HepG2 (cell line): ENCODE results near the gene RAB40C. TPM values are rescaled to one million over a fixed set of nuclear protein-coding genes. Genes with fewer than 3 reads are reported as not detected.

ENCODE experiments used
- HES4 ChIP-seq: sonication (generic); formaldehyde crosslinking; IDR thresholded peaks from 2 replicates; pipeline ENCODE4 v1.9.0; 2021; ENCODE audit warnings: mild to moderate bottlenecking, missing genetic modification reagents, borderline replicate concordance
- HNF4A ChIP-seq: sonication (generic); formaldehyde crosslinking; IDR thresholded peaks from 2 replicates; pipeline ENCODE4 v1.4.0; 2020; ENCODE audit warnings: missing genetic modification reagents
- HNF4G ChIP-seq, 2 experiments: sonication (generic) in 1 of 2; formaldehyde crosslinking in 1 of 2; IDR thresholded peaks; 2 replicates each; pipeline versions ENCODE4 v1.4.0 to v1.6.1; 2011 to 2020; ENCODE audit warnings: borderline replicate concordance in 2 of 2, low read depth in 2 of 2, mild to moderate bottlenecking in 2 of 2, low read length in 1 of 2, missing genetic modification reagents in 1 of 2, moderate library complexity in 1 of 2
- KDM6A ChIP-seq: IDR thresholded peaks from 2 replicates; pipeline ENCODE4 v1.6.1; 2016; ENCODE audit warnings: low read depth
- KLF12 ChIP-seq: sonication (generic); formaldehyde crosslinking; IDR thresholded peaks from 2 replicates; pipeline ENCODE4 v1.4.0; 2020; ENCODE audit warnings: missing genetic modification reagents, borderline replicate concordance
- MED8 ChIP-seq: sonication (generic); formaldehyde crosslinking; IDR thresholded peaks from 2 replicates; pipeline ENCODE4 v1.8.1; 2023; ENCODE audit warnings: mild to moderate bottlenecking, missing genetic modification reagents; ENCODE audit not compliant: insufficient replicate concordance
- NBN ChIP-seq: fragments of 450-650 bp; conservative IDR thresholded peaks from 2 replicates; pipeline ENCODE4 v1.6.1; 2017
- PCBP1 ChIP-seq: fragments of 200-400 bp; formaldehyde crosslinking; IDR thresholded peaks from 2 replicates; pipeline ENCODE4 v1.6.1; 2017; ENCODE audit warnings: mild to moderate bottlenecking, low read depth, low read length, borderline replicate concordance
- POLR2A ChIP-seq, 2 experiments: IDR thresholded peaks; 2 replicates each; pipeline ENCODE4 v1.6.1; 2011; ENCODE audit warnings: low read depth in 2 of 2, low read length in 2 of 2, mild to moderate bottlenecking in 1 of 2, moderate library complexity in 1 of 2; ENCODE audit not compliant: insufficient read depth in 1 of 2
- RXRA ChIP-seq: sonication (generic); formaldehyde crosslinking; IDR thresholded peaks from 2 replicates; pipeline ENCODE4 v1.5.1; 2020; ENCODE audit warnings: missing genetic modification reagents
- SIX4 ChIP-seq: sonication (generic); formaldehyde crosslinking; IDR thresholded peaks from 2 replicates; pipeline ENCODE4 v1.4.0; 2020; ENCODE audit warnings: missing genetic modification reagents
- TFDP1 ChIP-seq: IDR thresholded peaks from 2 replicates; pipeline ENCODE4 v1.6.1; 2016; ENCODE audit warnings: missing compliant biosample characterization, missing genetic modification reagents, borderline replicate concordance
- TFE3 ChIP-seq: IDR thresholded peaks from 2 replicates; pipeline ENCODE4 v1.6.1; 2016
- ZBTB7B ChIP-seq: sonication (generic); formaldehyde crosslinking; IDR thresholded peaks from 2 replicates; pipeline ENCODE4 v1.4.0; 2020; ENCODE audit warnings: missing genetic modification reagents
- ZFP37 ChIP-seq: sonication (generic); formaldehyde crosslinking; IDR thresholded peaks from 2 replicates; pipeline ENCODE4 v1.4.0; 2020; ENCODE audit warnings: missing genetic modification reagents, borderline replicate concordance
- ZFX ChIP-seq: sonication (generic); formaldehyde crosslinking; IDR thresholded peaks from 2 replicates; pipeline ENCODE4 v1.4.0; 2020; ENCODE audit warnings: mild to moderate bottlenecking, low read depth, missing genetic modification reagents, moderate library complexity
- ZFY ChIP-seq: sonication (generic); formaldehyde crosslinking; IDR thresholded peaks from 2 replicates; pipeline ENCODE4 v1.4.0; 2020; ENCODE audit warnings: missing genetic modification reagents
- ZMYM3 ChIP-seq: sonication (generic); formaldehyde crosslinking; IDR thresholded peaks from 2 replicates; pipeline ENCODE4 v1.5.1; 2020; ENCODE audit warnings: mild to moderate bottlenecking, missing genetic modification reagents
- ZNF12 ChIP-seq: sonication (generic); formaldehyde crosslinking; IDR thresholded peaks from 2 replicates; pipeline ENCODE4 v1.5.0; 2020; ENCODE audit warnings: missing genetic modification reagents
- ZNF460 ChIP-seq: sonication (generic); formaldehyde crosslinking; IDR thresholded peaks from 2 replicates; pipeline ENCODE4 v1.5.1; 2020; ENCODE audit warnings: missing genetic modification reagents, mild to moderate bottlenecking, borderline replicate concordance
- ZNF547 ChIP-seq: sonication (generic); formaldehyde crosslinking; IDR thresholded peaks from 2 replicates; pipeline ENCODE4 v1.5.1; 2020; ENCODE audit warnings: mild to moderate bottlenecking, missing genetic modification reagents
- ZNF639 ChIP-seq: conservative IDR thresholded peaks from 2 replicates; pipeline ENCODE4 v1.6.1; 2018; ENCODE audit warnings: missing genetic modification reagents
- ZNF75D ChIP-seq: sonication (generic); formaldehyde crosslinking; IDR thresholded peaks from 2 replicates; pipeline ENCODE4 v1.8.1; 2023; ENCODE audit warnings: missing genetic modification reagents, mild to moderate bottlenecking, borderline replicate concordance
- polyA plus RNA-seq, 8 experiments: library from polyadenylated mRNA; depleted of rRNA in 3 of 8; stranded (reverse) in 7 of 8; unstranded in 1 of 8; fragments of >200 nt; fragmentation: Illumina TruSeq in 4 of 8; extraction: Trizol in 4 of 8; gene quantifications; 2 replicates each; pipeline versions ENCODE4 v1.2.1 to v1.2.3, GENCODE V29; 2011 to 2016; ENCODE audit warnings: low read depth in 4 of 8, missing spikeins in 1 of 8, mixed read lengths in 1 of 8; ENCODE audit not compliant: insufficient read depth in 1 of 8
- total RNA-seq, 5 experiments: library from RNA; depleted of rRNA; stranded (reverse); fragments of >200 nt; fragmentation: Illumina TruSeq; extraction: Trizol; gene quantifications; 2 replicates each; pipeline ENCODE4 v1.2.3, GENCODE V29; 2016; ENCODE audit warnings: low read depth in 1 of 5
- TF ChIP-seq, protein P1 (sequence below): sonication (generic); formaldehyde crosslinking; IDR thresholded peaks from 2 replicates; pipeline ENCODE4 v1.4.0; 2020; ENCODE audit warnings: missing genetic modification reagents
- TF ChIP-seq, protein P2 (sequence below): sonication (generic); formaldehyde crosslinking; IDR thresholded peaks from 2 replicates; pipeline ENCODE4 v1.8.0; 2022; ENCODE audit warnings: missing genetic modification reagents, mild to moderate bottlenecking, borderline replicate concordance

Gene RAB40C
- total and polyA plus RNA-seq, 2 of the 13 experiments (the other 11 are each of a cell fraction or from before 2014, with no cell fraction given), result 7.7 to 11.5 TPM

GRCh38 chr16:578870-579405 lies 10.9 kb upstream of the RAB40C start (continued):
- TF ChIP-seq TFE3 (CRISPR knock-in tag), result no peak
- TF ChIP-seq PCBP1, result 0 out of 2 replicates have a peak, but pooled peaks have one; percentile 84
- no peak for TF ChIP-seq ZNF639 (CRISPR knock-in tag)
- peak; percentile 73; the same call in 1 of the 2 replicates for TF ChIP-seq ZNF12 (CRISPR knock-in tag)
- no peak for TF ChIP-seq MED8 (CRISPR knock-in tag)
- TF ChIP-seq, protein P1, sequence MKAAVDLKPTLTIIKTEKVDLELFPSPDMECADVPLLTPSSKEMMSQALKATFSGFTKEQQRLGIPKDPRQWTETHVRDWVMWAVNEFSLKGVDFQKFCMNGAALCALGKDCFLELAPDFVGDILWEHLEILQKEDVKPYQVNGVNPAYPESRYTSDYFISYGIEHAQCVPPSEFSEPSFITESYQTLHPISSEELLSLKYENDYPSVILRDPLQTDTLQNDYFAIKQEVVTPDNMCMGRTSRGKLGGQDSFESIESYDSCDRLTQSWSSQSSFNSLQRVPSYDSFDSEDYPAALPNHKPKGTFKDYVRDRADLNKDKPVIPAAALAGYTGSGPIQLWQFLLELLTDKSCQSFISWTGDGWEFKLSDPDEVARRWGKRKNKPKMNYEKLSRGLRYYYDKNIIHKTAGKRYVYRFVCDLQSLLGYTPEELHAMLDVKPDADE (CRISPR knock-in tag), result no peak
- TF ChIP-seq KLF12, result peak; percentile 87; the same call in 1 of the 2 replicates
- TF ChIP-seq HNF4G (IDR thresholded peaks at IDR 0.05; ENCODE audit: borderline replicate concordance, low read depth, low read length), result 0 out of 2 replicates have a peak, but pooled peaks have one; percentile 15
- TF ChIP-seq HNF4G (CRISPR knock-in tag; IDR thresholded peaks at IDR 0.05; ENCODE audit: borderline replicate concordance, low read depth), result no peak
- peak; percentile 75 for TF ChIP-seq ZFY
- TF ChIP-seq ZMYM3 (CRISPR knock-in tag), result no peak
- peak; percentile 89 for TF ChIP-seq ZFX (CRISPR knock-in tag)
- TF ChIP-seq SIX4 (CRISPR knock-in tag), result no peak
- no peak for TF ChIP-seq POLR2A (IDR thresholded peaks at IDR 0.05; ENCODE audit: insufficient read depth in 1 of 2, low read depth in 2 of 2, low read length in 2 of 2)
- no peak for TF ChIP-seq ZFP37 (CRISPR knock-in tag)
- TF ChIP-seq, protein P2, sequence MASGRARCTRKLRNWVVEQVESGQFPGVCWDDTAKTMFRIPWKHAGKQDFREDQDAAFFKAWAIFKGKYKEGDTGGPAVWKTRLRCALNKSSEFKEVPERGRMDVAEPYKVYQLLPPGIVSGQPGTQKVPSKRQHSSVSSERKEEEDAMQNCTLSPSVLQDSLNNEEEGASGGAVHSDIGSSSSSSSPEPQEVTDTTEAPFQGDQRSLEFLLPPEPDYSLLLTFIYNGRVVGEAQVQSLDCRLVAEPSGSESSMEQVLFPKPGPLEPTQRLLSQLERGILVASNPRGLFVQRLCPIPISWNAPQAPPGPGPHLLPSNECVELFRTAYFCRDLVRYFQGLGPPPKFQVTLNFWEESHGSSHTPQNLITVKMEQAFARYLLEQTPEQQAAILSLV (CRISPR knock-in tag), result no peak; the same call in 1 of the 2 replicates
- no peak for TF ChIP-seq ZNF75D (CRISPR knock-in tag)
- TF ChIP-seq NBN, result no peak
- TF ChIP-seq RXRA (CRISPR knock-in tag), result no peak
- TF ChIP-seq ZNF460, result no peak
- TF ChIP-seq TFDP1, result peak; percentile 50; the same call in 1 of the 2 replicates
- TF ChIP-seq ZNF547 (CRISPR knock-in tag), result 0 out of 2 replicates have a peak, but pooled peaks have one; percentile 30
- TF ChIP-seq ZBTB7B, result peak; percentile 54
- peak; percentile 32; the same call in 1 of the 2 replicates for TF ChIP-seq HNF4A (CRISPR knock-in tag)
- TF ChIP-seq KDM6A, result no peak
- no peak for TF ChIP-seq HES4
